SK-N-MC (cell line): ENCODE results near the gene P3H3.

Experiments
- EZH2 ChIP-seq: fragments of 200-600 bp; sonication (generic); IDR thresholded peaks from one replicate; pipeline ENCODE4 v1.6.1; 2017; ENCODE audit warnings: antibody characterized with exemption
- POLR2AphosphoS5 ChIP-seq: IDR thresholded peaks from 2 replicates; pipeline ENCODE4 v1.6.1; 2012; ENCODE audit warnings: mild to moderate bottlenecking, low read depth, low read length, borderline replicate concordance

DNA sequence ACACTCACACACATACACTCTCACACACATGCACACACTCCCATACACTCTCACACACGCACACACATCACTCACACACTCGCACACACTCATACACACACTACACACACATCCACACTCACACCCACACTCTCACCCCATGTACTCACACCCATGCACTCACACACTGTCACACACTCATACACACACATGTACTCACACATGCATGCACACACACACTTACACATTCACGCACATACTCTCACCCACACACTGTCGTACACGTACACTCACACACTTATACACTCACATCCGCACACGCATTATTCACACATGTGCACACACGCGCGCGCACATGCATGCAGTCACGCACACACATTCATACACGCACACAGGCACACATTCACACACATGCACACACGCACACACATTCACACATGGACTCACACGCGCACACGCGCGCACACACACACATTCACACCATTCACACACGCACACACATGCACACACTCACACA lies 10.5 kb upstream of the P3H3 start:
- TF ChIP-seq POLR2AphosphoS5 (no peak), EZH2 (no peak)
